NCI-H524 (cell line): ENCODE measurements around the gene SLC2A5.
A peak's percentile ranks its signal among the peaks of the same experiment; 100 is the strongest.

Experiments
- DNase-seq, 2 experiments: peaks; one replicate each; lab custom pipeline; 2025; lab: John Stamatoyannopoulos, UW

Gene SLC2A5

GRCh38 chr1:9088807-9089206 lies 19.4 kb upstream of the SLC2A5 start:
- no peak for DNase-seq

DNA sequence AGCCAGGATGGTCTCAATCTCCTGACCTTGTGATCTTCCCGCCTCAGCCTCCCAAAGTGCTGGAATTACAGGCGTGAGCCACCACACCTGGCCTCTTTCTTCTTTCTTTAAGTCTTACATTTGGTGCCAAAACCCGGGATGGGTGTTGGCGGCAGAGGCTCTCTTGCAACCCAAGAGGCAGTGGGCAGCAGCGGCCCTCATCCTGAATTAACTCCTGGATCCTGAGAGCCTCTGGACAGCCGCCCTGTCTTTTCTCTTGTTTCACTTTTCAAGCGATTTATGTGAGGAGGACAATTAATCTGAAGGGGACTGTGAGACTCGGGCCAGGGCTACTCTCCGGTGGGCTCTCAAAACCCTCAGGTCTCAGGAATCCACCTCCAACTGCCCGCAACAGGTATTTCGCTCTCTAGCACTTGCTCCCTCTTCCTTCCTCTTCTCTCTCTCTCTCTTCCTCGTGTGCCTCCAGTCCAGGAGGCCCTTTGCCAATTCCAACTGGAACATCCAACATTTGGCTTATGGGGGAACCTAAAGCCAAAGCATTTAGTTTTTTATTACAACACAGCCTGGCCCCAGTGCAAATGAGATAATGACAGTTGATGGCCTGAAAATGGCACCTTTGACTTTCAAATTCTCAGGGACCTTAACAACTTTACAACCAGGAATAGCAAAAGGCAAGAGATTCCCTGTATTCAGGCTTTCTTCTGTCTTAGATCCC lies 18.1 kb upstream of the SLC2A5 start:
- DNase-seq = no peak

GRCh38 chr1:9086796-9087195 lies 17.4 kb upstream of the SLC2A5 start:
- DNase-seq = no peak

DNA sequence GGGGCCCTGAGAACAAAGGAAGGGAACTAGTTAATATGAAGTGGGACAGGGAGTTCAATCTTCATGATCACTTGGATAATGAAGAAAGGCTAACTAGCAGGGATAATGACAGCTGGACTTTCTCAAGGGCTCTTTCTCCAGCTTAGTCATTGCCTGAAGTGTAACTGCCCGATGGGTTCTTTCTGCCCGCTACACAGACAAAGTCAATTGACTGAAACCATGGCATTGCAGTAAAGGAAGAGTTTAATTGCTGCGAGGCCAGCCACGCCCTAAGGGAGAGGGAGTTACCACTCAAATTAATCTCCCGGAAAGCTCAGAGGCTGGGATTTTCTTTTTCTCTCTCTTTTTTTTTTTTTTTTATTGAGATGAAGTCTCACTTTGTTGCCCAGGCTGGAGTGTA lies 16.6 kb upstream of the SLC2A5 start:
- peak; percentile 86 to 93 for DNase-seq

DNA sequence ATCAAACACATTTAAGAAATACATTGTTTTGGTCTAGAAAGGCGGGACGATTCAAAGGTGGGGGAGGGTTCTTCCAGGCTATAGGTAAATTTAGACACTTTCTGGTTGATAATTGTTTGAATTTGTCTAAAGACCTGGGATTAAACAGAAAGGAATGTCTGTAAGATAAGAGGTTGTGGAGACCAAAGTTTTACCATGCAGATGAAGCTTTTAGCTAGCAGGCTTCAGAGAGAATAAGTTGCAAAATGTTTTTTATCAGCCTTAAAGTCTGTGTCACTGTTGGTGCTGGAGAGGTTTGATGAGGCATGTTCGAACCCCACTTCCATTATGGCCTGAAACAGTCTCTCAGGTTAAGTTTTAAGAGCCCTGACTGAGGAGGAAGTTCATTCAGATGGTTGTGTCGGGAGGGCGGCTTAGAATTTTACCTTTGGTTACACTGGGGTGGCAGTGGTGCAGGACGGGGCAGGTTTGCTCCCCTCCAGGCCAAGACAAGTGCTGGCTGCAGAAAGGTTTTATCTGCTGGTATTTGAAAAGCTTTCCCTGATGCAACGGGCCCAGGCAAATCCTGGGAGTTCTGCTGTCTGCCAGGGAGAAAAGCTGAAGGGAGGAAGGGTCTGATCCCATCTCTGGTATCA lies 16.0 kb upstream of the SLC2A5 start:
- no peak for DNase-seq

DNA sequence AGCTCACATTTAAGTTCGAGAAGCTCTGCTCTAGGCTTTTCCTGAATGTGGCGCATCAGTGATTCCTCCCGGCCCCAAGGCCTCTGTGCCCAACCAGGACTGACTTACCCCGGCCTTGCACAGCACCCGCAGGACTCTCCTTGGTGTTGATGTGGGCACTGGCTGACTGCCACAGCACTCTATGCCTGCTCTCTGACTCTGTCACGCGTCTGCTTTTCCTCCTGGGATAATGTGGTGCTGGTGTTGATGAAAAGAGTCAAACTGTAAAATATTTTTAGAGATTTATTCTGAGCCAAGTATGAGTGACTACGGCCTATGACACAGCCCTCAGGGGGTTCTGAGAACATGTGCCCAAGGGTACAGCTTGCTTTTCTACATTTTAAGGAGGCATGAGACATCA lies 15.5 kb upstream of the SLC2A5 start:
- no peak for DNase-seq

DNA sequence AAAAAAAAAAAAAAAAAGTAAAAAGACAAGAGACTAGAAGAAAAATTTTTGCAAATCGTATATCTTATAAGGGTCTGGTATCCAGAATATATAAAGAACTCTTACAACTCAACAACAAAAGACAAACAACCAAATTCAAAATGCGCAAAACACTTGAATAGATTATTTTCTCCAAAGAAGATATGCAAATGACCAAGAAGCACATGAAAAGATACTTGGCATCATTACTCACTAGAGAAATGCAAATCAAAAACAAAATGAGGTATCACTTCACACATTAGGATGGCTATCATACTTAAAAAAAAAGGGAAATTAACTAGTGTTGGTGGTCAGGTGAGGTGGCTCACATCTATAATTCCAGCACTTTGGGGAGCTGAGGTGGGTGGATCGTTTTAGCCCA lies 12.0 kb upstream of the SLC2A5 start:
- no peak for DNase-seq

DNA sequence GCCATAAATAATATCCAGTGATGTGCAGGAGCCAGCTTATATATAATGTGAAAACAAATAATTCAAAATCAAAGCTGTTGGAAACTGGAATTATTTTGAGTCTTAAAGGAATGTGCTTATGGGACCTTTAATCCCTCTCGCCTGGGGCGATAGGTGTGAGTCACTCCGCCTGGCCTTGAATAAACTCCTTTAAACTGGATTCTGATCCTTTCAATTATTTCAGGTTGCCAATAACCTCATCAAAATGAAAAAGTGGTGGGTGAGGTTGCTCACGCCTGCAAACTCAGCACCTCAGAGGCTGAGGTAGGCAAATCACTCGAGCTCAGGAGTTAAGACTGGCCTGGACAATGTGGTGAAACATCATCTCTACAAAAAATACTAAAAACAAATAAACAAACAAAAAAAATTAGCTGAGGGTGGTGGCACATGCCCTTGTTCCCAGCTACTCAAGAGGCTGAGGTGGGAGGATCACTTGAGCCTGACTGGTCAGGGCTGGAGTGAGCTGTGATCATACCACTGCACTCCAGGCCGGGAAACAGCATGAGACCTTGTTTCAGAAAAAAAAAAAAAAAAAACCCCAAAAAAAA lies 11.4 kb upstream of the SLC2A5 start:
- DNase-seq = no peak

DNA sequence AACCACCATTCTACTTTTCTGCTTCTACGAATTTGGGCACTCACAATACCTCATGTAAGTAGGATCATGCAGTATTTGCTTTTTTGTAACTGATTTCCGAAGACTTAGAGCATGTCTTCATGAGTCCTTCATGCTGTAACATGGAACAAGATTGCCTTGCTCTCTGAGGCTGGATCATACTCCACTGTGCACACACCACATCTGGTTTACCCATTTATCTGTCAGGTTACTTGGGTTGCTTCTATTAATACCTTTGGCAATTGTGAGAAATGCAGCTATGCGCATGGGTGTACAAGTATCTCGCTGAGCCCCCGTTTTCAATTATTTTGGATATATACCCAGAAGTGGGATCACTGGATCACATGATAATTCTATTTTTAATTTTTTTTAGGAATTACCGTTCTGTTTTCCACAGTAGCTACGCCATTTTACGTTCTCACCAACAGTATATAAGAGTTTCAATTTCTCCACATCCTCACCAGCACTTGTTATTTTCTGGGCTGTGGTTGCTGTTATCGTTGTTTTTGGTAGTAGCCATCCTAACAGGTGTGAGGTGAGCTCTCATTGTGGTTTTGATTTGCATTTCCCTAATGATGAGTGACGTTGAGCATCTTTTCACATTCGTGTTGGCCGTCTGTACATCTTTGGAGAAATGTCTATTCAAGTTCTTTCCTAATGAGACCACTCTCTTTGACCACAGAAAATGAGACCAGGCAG lies 10.7 kb upstream of the SLC2A5 start:
- DNase-seq = no peak

DNA sequence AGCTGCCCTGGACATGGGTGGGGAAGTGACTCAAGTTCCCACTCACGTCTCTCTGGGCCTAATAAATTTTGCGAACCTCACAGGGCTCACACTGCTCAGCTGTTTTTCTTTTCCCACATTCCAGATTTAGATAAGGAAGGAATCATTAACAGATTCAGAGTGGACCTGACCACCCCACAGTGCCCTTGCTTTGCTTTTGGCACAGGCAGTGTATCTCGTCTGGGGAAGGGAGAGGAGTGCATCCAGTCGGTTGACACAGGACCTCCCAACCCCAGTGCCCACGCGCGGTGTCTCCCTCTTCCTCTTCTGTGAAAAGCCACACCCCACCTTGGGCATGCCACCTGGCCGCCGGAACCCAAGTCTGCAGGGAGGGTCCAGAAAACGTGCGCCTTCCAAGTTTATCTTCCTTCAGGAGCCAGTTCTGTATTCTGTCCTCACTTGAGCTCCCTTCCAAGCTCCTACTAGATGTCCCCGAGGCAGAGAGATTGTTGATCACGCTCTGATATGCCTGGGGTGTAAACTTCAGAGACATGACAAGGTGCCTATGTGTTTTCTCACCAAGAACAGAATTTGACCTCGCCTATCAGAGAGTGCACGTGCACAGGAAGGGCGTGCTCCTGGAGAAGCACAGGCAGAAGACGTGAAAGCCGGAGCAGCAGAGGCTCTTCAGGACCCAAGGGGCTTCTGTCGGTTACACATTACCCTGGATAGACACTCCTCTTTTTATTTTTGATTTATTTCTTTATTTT lies 9.5 kb upstream of the SLC2A5 start:
- no peak for DNase-seq

DNA sequence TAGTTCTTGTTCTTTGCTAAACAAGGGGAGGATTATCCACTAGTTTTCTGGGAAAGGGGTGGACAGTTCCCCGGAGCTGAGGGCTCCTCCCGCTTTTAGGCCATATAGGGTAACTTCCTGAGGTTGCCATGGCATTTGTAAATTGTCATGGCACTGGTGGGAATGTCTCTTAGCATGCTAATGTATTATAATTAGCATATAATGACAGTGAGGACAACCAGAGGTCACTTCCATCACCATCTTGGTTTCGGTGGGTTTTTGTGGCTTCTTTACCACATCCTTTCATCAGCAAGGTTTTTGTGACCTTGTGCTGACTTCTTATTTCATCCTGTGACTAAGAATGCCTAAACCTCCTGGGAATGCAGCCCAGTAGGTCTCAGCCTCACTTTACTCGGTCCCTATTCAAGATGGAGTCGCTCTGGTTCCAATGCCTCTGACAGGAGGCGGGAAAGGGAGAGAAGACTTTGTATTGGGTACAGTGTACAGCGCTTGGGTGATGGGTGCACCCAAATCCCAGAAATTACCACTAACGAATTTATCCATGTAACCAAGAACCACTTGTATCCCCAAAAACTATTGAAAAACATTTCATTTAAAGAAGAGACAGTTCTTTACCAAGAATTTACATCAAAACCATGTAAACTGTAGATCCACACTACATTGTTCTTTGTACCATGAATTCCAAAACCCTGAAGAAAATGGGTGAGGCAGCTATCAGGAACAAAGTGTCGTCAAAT lies 8.7 kb upstream of the SLC2A5 start:
- DNase-seq = no peak

GRCh38 chr1:9075022-9075421 lies 5.6 kb upstream of the SLC2A5 start:
- DNase-seq = no peak

- DNase-seq = peak in 1 of 2 experiments; percentile 21
Measured at GRCh38 chr1:9073143-9073542, 3.7 kb upstream of the SLC2A5 start.

DNA sequence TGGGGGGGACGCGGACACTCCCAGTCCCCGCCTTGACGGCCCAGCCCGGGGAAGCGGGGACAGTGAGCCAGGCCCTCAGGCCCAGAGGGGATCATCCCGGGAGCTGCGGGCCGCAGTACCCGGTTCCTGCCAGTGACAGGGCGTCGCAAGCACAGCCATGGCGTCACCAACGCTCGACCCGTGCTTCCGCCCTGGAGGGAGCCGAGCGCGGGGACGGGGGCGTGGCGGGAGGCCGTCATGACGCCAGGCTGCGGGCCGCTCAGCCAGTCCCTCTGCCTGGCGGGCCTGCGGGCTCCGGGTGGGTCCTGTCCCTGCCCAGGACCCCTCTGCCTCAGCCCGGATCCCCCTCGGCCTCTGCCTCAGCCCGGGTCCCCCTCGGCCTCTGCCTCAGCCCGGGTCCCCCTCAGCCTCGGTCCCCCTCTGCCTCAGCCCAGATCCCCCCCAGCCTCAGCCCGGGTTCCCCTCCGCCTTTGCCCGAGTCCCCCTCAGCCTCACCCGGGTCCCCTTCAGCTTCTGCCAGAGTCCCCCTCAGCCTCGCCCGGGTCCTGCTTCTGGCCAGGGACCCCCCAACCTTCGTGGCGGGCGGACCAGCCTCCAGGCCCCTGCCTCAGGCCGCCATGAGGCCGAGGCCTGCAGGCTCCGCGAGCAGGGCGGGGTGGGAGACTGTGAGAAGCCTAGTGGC lies 2.3 kb upstream of the SLC2A5 start:
- no peak for DNase-seq

- peak in 1 of 2 experiments; percentile 33 for DNase-seq
Measured at GRCh38 chr1:9070486-9070885, 1.1 kb upstream of the SLC2A5 start.

DNA sequence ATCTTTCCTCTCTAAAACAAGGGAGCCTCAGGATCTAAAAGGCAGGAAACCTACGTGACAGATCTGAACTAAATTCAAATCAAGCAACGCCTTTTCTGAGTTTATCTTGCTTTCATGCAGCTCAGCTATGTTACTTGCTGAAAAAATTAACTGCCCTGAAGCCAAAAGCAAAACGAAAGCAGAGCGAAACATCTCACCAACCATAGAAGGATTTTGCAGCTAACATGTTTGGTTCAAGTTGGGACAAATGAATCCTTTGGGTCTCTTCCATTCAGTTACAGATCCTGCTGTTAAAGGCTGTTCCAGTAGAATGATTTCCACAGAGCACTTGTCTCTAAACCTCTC lies 482 bp downstream of the SLC2A5 start:
- DNase-seq = no peak

DNA sequence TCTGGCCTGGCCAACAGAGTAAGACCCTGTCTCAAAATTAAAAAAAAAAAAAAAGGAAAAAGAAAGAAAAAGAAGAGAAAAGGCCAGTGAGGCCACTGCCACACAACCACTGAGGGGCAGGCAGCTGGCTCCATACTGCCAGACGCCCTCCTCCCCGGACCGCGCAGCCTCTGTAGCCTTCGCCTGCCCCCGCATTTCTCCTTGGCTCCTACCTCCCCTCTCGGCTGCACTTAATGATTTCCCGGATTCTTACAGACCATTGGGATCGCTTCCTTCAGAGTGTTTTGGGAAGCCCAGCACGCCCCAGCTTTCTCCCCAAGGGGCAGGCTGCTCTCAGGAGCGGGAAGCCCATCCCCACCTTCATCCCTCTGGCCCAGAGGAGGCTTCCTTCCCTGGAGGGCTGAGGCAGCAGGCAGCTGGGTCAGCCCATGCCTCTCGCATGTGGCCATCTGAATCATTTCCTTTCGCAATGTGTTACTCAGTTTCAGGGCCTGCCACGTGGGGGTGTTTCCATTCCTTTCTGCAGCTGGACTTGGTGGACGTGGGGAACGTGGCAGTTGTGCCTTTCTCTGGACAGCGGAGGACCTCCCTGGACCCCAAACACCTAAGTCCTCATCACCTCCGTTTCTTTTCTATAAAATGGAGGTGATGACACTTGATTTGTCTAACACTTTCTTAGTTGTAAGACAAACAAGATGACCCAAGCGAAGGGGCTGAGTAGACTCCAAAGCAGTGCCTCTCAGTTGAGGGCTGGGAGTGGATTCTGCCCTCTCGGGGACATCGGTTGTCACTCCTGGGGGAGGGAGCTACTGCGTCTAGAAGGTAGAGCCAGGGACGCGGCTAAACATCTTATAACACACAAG lies 2.3 kb downstream of the SLC2A5 start:
- DNase-seq = no peak

GRCh38 chr1:9065213-9065751 lies 4.2 kb downstream of the SLC2A5 start:
- DNase-seq = no peak

- DNase-seq = peak; percentile 43 to 84
Measured at GRCh38 chr1:9062846-9063245, 6.6 kb downstream of the SLC2A5 start.

- no peak for DNase-seq
Measured at GRCh38 chr1:9062021-9062471, 7.4 kb downstream of the SLC2A5 start.
